ENCODE data around the gene NR2E3. TPM values are rescaled to one million over a fixed set of nuclear protein-coding genes. Genes with fewer than 3 reads are reported as not detected.
A peak's percentile ranks its signal among the peaks of the same experiment; 100 is the strongest.

Gene NR2E3
- total RNA-seq, 2 donors from 2014 or later, result 0.52 TPM; not detected in 1

GRCh38 chr15:71792521-71792920 is 17.8 kb upstream of the NR2E3 start:
- peak; percentile 82 for ATAC-seq
- H3K36me3 ChIP-seq (replicated peaks in 1 of 2; ENCODE audit: insufficient read depth in 1 of 2, low read depth in 2 of 2), result no peaks in the 10 kb centered on the region
- DNase-seq, result peak in 2 of 4 donors; percentile 30 to 39
- intact Hi-C loops (cut with DNase I), result no loop called here
- peaks cover 5% of the 10 kb centered on the region for H3K4me1 ChIP-seq
- H3K27ac ChIP-seq, result no peak overlapping the region
- H3K9me3 ChIP-seq, result no peaks in the 10 kb centered on the region
- no peak for TF ChIP-seq POLR2A (IDR thresholded peaks at IDR 0.05)
- H3K4me3 ChIP-seq, result no peak overlapping the region
- H3K27me3 ChIP-seq, result no peaks in the 10 kb centered on the region
- 36% methylated on average over 2 of the region's 2 CpGs for WGBS, 2 donors

DNA sequence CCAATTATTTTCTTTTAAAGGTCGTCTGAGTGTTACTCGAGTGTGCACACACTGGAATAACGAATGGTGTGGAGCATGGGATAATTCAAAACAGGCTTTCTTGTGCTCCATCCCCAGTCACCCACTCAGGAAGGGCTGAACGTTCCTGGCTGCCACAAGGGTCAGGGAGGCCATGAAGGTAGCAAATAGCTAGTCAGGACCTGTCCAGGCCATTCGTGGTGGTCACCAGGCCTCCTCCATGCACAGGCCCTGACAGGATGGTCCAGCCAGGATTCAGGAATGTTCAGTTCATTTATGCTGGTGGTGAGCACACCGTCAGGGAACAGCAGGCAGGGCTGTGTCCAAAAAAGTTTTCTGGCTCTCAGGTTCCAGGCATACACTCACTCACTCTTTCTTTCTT is 11.7 kb upstream of the NR2E3 start:
- H3K36me3 ChIP-seq (replicated peaks in 1 of 2; ENCODE audit: insufficient read depth in 1 of 2, low read depth in 2 of 2), result no peaks in the 10 kb centered on the region
- DNase-seq (no peak), ATAC-seq (no peak)
- H3K4me1 ChIP-seq, result no peaks in the 10 kb centered on the region
- TF ChIP-seq POLR2A (IDR thresholded peaks at IDR 0.05), result no peak
- TF ChIP-seq, protein P1, sequence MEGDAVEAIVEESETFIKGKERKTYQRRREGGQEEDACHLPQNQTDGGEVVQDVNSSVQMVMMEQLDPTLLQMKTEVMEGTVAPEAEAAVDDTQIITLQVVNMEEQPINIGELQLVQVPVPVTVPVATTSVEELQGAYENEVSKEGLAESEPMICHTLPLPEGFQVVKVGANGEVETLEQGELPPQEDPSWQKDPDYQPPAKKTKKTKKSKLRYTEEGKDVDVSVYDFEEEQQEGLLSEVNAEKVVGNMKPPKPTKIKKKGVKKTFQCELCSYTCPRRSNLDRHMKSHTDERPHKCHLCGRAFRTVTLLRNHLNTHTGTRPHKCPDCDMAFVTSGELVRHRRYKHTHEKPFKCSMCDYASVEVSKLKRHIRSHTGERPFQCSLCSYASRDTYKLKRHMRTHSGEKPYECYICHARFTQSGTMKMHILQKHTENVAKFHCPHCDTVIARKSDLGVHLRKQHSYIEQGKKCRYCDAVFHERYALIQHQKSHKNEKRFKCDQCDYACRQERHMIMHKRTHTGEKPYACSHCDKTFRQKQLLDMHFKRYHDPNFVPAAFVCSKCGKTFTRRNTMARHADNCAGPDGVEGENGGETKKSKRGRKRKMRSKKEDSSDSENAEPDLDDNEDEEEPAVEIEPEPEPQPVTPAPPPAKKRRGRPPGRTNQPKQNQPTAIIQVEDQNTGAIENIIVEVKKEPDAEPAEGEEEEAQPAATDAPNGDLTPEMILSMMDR (IDR thresholded peaks at IDR 0.05), result no peak
- H3K9me3 ChIP-seq, result no peaks in the 10 kb centered on the region
- intact Hi-C loops (cut with DNase I), result no loop called here
- no peak overlapping the region for H3K27ac ChIP-seq
- H3K4me3 ChIP-seq, result no peak overlapping the region
- peaks cover 0 to 5% of the 10 kb centered on the region in 2 donors for H3K27me3 ChIP-seq
- WGBS, 2 donors, result 54 to 56% methylated on average over 6 of the region's 6 CpGs

GRCh38 chr15:71800190-71800589 is 10.2 kb upstream of the NR2E3 start:
- Histone ChIP-seq H3K4me3 (no peak overlapping the region), H3K27me3 (peaks cover 0 to 5% of the 10 kb centered on the region in 2 donors), H3K9me3 (no peaks in the 10 kb centered on the region), H3K36me3 (replicated peaks in 1 of 2; ENCODE audit: insufficient read depth in 1 of 2, low read depth in 2 of 2) (no peaks in the 10 kb centered on the region), H3K27ac (no peak overlapping the region), H3K4me1 (peaks cover 9% of the 10 kb centered on the region)
- WGBS, 2 donors, result 75 to 80% methylated on average over 3 of the region's 3 CpGs
- TF ChIP-seq POLR2A (IDR thresholded peaks at IDR 0.05), result no peak
- TF ChIP-seq, protein P1 (IDR thresholded peaks at IDR 0.05), result no peak
- no peak for DNase-seq
- no peak for ATAC-seq
- intact Hi-C loops (cut with DNase I), result loop anchor here (5.0 to 10.0 kb wide), 3 partner anchors 58 to 355 kb away; no protein-coding TSS in a partner anchor

DNA sequence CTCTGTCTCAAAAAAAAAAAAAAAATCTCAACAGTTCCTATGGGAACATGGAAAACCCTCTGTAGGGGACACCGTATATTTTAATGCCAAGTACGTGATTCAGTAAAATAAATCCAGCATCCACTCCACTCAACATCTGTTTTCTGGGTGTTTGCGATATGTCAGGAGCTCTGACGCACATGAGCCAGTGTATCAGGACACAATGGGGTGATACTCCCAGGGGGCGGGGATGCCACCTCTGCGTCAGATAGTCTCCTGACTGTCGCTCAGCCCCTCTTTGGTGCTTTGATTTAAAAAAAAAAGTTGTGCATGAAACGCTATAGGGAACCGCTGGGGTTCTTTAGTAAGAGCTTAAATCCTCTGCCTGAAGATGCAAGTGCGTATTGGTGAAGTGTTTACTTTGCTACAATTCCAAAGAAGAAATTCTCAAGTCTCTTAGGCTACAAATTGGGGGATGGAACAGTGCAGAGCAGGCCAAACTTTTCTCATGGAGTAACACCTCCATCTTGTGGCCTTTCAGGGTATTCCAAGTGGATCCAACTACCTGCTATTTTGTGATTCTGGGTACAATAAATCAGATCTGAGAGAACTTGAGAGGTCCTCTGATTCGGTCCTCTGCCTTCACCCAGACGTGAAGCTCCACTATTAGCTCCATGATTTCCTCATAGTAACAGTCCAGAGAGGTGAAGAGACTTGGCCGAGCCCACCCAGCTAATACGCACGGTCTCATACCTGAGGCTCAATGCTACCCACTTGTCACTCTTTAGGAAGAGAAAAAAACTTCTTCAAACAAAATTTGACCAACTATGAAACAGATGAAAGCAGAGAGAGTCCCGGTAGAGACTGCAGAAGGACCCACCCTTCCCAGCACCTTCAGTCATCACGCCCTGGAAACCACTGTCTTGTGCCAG is 9.3 kb upstream of the NR2E3 start:
- Histone ChIP-seq H3K27me3 (peaks cover 0 to 5% of the 10 kb centered on the region in 2 donors), H3K27ac (no peak overlapping the region), H3K4me1 (peaks cover 9% of the 10 kb centered on the region), H3K9me3 (no peaks in the 10 kb centered on the region), H3K4me3 (no peak overlapping the region), H3K36me3 (replicated peaks in 1 of 2; ENCODE audit: insufficient read depth in 1 of 2, low read depth in 2 of 2) (no peaks in the 10 kb centered on the region)
- WGBS, 2 donors, result 50 to 51% methylated on average over 17 of the region's 17 CpGs
- ATAC-seq (peak; percentile 80), DNase-seq (peak; percentile 55 to 67 (median 56))
- TF ChIP-seq, protein P1 (IDR thresholded peaks at IDR 0.05), result peak; percentile 73 to 96 (median 91)
- TF ChIP-seq POLR2A (IDR thresholded peaks at IDR 0.05), result no peak
- intact Hi-C loops (cut with DNase I), result loop anchor here (5.0 to 10.0 kb wide), 3 partner anchors 59 to 354 kb away; no protein-coding TSS in a partner anchor

DNA sequence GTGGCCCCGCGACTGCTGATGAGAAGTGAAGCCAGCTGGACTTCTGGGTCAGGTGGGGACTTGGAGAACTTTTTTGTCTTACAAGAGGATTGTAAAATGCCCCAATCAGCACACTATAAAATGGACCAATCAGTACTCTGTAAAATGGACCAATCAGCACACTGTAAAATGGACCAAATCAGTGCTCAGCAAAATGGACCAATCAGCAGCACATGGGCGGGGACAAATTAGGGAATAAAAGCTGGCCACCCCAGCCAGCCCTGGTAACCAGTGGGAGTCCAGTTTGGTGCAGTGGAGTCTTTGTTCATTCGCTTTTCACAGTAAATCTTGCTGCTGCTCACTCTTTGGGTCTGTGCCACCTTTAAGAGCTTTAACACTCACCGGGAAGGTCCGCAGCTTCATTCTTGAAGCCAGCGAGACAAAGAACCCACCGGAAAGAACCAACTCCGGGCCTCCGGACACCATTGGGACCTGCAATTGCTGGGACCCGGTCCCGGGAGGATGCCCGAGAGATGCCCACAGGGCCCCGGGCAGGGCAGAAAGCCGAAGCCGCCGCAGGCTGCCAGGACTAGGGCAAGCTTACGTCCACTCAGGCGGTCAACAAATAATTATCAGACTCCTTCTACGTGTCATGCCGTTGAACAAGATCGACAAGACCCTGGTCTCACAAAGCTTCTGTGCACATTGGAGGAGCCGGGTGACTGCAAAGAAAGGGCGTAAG is 8.3 kb upstream of the NR2E3 start:
- TF ChIP-seq, protein P1 (IDR thresholded peaks at IDR 0.05), result no peak
- TF ChIP-seq POLR2A (IDR thresholded peaks at IDR 0.05), result no peak
- intact Hi-C loops (cut with DNase I), result loop anchor here (5.0 to 10.0 kb wide), 3 partner anchors 60 to 353 kb away; no protein-coding TSS in a partner anchor

More for the DNA sequence above, 8.3 kb upstream of the NR2E3 start:
- ATAC-seq (no peak), DNase-seq (no peak)
- Histone ChIP-seq H3K4me3 (no peak overlapping the region), H3K9me3 (no peaks in the 10 kb centered on the region), H3K36me3 (replicated peaks in 1 of 2; ENCODE audit: insufficient read depth in 1 of 2, low read depth in 2 of 2) (no peaks in the 10 kb centered on the region), H3K4me1 (peaks cover 13% of the 10 kb centered on the region), H3K27ac (no peak overlapping the region), H3K27me3 (peaks cover 0 to 5% of the 10 kb centered on the region in 2 donors)
- WGBS, 2 donors, result 80 to 85% methylated on average over 20 to 24 of the region's 24 CpGs
